KMS-11 (cell line): ENCODE results near the gene RNF4.

ENCODE experiments used
- H2AFZ ChIP-seq: fragments of 200-600 bp; sonication (generic); 2 replicates; pipeline ENCODE4 v1.6.1; 2016; ENCODE audit warnings: antibody characterized with exemption, mixed run types, low read depth
- H3K27ac ChIP-seq: fragments of 200-600 bp; sonication (generic); 2 replicates; pipeline ENCODE4 v1.6.1; 2016; ENCODE audit warnings: mild to moderate bottlenecking, mixed run types
- H3K27me3 ChIP-seq: fragments of 200-600 bp; sonication (generic); 2 replicates; pipeline ENCODE4 v1.6.1; 2017; ENCODE audit warnings: mild to moderate bottlenecking, low read depth, mixed run types, moderate library complexity; ENCODE audit not compliant: insufficient read depth
- H3K36me3 ChIP-seq: fragments of 200-600 bp; sonication (generic); 2 replicates; pipeline ENCODE4 v1.6.1; 2017; ENCODE audit warnings: mild to moderate bottlenecking, mixed run types; ENCODE audit not compliant: insufficient read depth
- H3K4me1 ChIP-seq: fragments of 200-600 bp; sonication (generic); 2 replicates; pipeline ENCODE4 v1.6.1; 2016; ENCODE audit warnings: mild to moderate bottlenecking, low read depth, mixed run types; ENCODE audit not compliant: poor library complexity, severe bottlenecking
- H3K4me2 ChIP-seq: fragments of 200-600 bp; sonication (generic); 2 replicates; pipeline ENCODE4 v1.7.0; 2016; ENCODE audit warnings: mild to moderate bottlenecking, mixed run types
- H3K4me3 ChIP-seq: fragments of 200-600 bp; sonication (generic); IDR thresholded peaks from 2 replicates; pipeline ENCODE4 v1.6.1; 2017; ENCODE audit warnings: low read depth, low read length, mixed read lengths; ENCODE audit not compliant: insufficient read depth
- H3K79me2 ChIP-seq: fragments of 200-600 bp; sonication (generic); 2 replicates; pipeline ENCODE4 v1.6.1; 2016; ENCODE audit warnings: low read depth, mixed run types; ENCODE audit not compliant: insufficient read depth
- H3K9ac ChIP-seq: fragments of 200-600 bp; sonication (generic); 2 replicates; pipeline ENCODE4 v1.6.1; 2016; ENCODE audit warnings: mild to moderate bottlenecking, mixed run types
- H4K20me1 ChIP-seq: fragments of 200-600 bp; sonication (generic); 2 replicates; pipeline ENCODE4 v1.6.1; 2016; ENCODE audit warnings: mild to moderate bottlenecking, mixed run types; ENCODE audit not compliant: insufficient read depth
- CTCF ChIP-seq: fragments of 200-600 bp; sonication (generic); conservative IDR thresholded peaks from 2 replicates; pipeline ENCODE4 v1.6.1; 2017; ENCODE audit warnings: low read depth, mild to moderate bottlenecking, antibody characterized with exemption, low read length, moderate library complexity, mixed read lengths

The RNF4 gene

GRCh38 chr4:2445130-2445529 lies 23.8 kb upstream of the RNF4 start:
- Histone ChIP-seq H3K27ac (no peak overlapping the region), H2AFZ (no peak overlapping the region), H3K27me3 (no peaks in the 10 kb centered on the region), H3K9ac (no peak overlapping the region), H3K4me2 (no peak overlapping the region), H3K4me3 (no peak overlapping the region), H3K36me3 (no peaks in the 10 kb centered on the region), H4K20me1 (no peaks in the 10 kb centered on the region), H3K4me1 (no peaks in the 10 kb centered on the region), H3K79me2 (no peaks in the 10 kb centered on the region)
- no peak for TF ChIP-seq CTCF

GRCh38 chr4:2445571-2445970 lies 23.3 kb upstream of the RNF4 start:
- Histone ChIP-seq H3K4me1 (no peaks in the 10 kb centered on the region), H3K27ac (no peak overlapping the region), H4K20me1 (no peaks in the 10 kb centered on the region), H3K9ac (no peak overlapping the region), H3K36me3 (no peaks in the 10 kb centered on the region), H3K4me3 (no peak overlapping the region), H3K79me2 (no peaks in the 10 kb centered on the region), H3K4me2 (no peak overlapping the region), H3K27me3 (no peaks in the 10 kb centered on the region), H2AFZ (no peak overlapping the region)
- TF ChIP-seq CTCF = no peak

DNA sequence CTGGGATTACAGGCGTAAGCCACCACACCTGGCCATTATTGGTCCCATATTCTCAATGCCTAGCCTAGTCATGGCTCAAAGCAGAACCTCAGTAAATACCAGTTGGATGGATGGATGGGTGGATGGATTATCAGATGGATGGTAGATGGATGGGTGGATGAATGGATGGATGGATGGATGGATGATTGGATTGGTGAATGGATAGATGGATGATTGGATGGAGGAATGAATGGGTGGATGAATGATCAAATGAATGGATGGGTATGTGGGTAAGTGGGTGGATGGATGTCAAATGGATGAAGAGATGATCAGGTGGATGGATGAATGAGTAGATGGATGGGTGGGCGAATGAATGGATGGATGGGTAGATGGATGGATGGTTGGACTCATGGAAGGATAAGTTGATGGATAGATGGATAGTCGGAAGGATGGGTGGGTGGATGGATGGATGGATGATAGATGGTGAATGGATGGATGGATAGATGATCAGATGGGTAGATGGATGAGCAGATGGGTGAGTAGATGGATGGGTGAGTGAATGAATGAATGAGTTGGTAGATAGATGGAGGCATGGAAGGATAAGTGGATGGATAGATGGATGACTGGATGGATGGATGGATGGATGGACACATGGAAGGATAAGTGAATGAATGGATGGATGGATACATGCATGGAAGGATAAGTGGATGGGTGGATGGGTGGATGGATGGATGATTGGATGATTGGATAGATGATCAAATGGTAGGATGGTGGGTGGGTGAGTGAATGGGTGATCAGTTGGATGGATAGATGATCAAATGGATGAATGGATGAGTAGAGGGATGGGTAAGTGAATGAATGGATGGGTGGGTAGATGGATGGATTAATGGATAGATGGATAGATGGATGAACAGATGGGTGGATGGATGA lies 22.0 kb upstream of the RNF4 start:
- no peaks in the 10 kb centered on the region for H3K36me3 ChIP-seq
- no peak for TF ChIP-seq CTCF

GRCh38 chr4:2448589-2448988 lies 20.3 kb upstream of the RNF4 start:
- Histone ChIP-seq H4K20me1 (no peaks in the 10 kb centered on the region), H3K9ac (no peak overlapping the region), H3K4me2 (no peak overlapping the region), H3K4me3 (no peak overlapping the region), H3K27ac (no peak overlapping the region), H3K4me1 (no peaks in the 10 kb centered on the region), H3K27me3 (no peaks in the 10 kb centered on the region), H3K79me2 (no peaks in the 10 kb centered on the region), H3K36me3 (no peaks in the 10 kb centered on the region), H2AFZ (no peak overlapping the region)
- no peak for TF ChIP-seq CTCF

More for the DNA sequence above, 22.0 kb upstream of the RNF4 start:
- no peak overlapping the region for H3K4me2 ChIP-seq
- H3K4me1 ChIP-seq = no peaks in the 10 kb centered on the region
- H3K27me3 ChIP-seq = no peaks in the 10 kb centered on the region
- no peak overlapping the region for H2AFZ ChIP-seq
- H3K4me3 ChIP-seq = no peak overlapping the region
- H3K79me2 ChIP-seq = no peaks in the 10 kb centered on the region
- no peak overlapping the region for H3K27ac ChIP-seq
- no peaks in the 10 kb centered on the region for H4K20me1 ChIP-seq
- no peak overlapping the region for H3K9ac ChIP-seq
